ENCODE results near the gene AKAP6.

DNA sequence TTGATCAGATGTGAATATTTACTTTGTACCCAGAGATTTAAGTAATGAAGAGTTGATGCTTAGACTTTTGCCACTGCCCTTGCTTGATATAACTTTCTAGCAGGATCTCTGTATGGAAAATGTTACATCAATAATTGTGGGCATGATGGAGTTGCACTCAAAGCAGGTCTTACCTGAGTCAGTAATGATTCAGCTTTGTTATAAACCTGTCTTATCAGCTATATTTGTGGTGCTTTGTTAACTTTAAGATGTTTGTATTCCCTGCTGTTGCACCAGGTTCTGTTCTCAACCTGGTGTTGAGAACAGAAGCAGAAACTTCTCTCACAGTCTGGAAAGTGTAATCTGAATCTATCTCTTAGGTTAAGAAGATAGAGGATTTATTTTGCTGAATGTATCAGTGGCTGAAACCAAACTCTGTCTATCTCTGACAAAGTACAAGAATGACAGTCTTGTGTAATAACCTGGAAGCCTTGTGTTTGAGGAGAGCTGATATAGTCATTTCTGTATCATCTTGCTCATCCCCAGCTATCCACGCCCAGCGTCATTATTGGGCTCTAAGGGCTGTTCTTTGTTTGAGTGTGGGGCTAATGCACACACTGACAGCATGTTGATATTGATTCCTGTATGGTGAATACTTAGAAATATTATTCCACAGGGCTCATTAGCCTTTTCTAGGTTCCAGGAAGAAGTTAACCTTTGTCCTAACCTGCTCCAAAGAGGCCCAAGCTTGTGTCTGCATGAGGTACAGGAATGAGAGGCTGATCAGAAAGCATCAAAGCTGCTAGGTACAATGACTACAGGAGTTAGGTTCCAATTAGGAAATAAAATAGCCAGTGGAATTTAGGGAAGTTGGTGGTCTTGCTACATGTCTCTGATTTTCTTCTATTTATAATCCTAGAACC is 3.6 kb downstream of the AKAP6 start:
- TF ChIP-seq, protein P1, sequence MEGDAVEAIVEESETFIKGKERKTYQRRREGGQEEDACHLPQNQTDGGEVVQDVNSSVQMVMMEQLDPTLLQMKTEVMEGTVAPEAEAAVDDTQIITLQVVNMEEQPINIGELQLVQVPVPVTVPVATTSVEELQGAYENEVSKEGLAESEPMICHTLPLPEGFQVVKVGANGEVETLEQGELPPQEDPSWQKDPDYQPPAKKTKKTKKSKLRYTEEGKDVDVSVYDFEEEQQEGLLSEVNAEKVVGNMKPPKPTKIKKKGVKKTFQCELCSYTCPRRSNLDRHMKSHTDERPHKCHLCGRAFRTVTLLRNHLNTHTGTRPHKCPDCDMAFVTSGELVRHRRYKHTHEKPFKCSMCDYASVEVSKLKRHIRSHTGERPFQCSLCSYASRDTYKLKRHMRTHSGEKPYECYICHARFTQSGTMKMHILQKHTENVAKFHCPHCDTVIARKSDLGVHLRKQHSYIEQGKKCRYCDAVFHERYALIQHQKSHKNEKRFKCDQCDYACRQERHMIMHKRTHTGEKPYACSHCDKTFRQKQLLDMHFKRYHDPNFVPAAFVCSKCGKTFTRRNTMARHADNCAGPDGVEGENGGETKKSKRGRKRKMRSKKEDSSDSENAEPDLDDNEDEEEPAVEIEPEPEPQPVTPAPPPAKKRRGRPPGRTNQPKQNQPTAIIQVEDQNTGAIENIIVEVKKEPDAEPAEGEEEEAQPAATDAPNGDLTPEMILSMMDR (IDR thresholded peaks at IDR 0.05), result no peak
- TF ChIP-seq POLR2A (IDR thresholded peaks at IDR 0.05), result no peak
